OCI-LY7 (cell line): Measurements from ENCODE around the gene ARL15. TPM values are rescaled to one million over a fixed set of nuclear protein-coding genes. Genes with fewer than 3 reads are reported as not detected.

Source experiments
- BruUV-seq: library from RNA; stranded (reverse); fragments of 400-500 nt; replicated peaks from 2 replicates; lab custom pipeline; 2021; lab: Mats Ljungman, UMichigan
- CTCF ChIA-PET: fragments of 300-600 bp; sonication (Branson Sonifier 250); formaldehyde crosslinking; loops from one replicate; lab custom pipeline; 2022; ENCODE audit warnings: antibody characterized with exemption; ENCODE audit not compliant: unreplicated experiment; lab: Charles Lee
- POLR2A ChIA-PET: fragments of 300-600 bp; sonication (Branson Sonifier 250); formaldehyde crosslinking; loops from one replicate; lab custom pipeline; 2022; ENCODE audit warnings: antibody characterized with exemption; lab: Charles Lee
- DNase-seq: peaks from one replicate; pipeline ENCODE4 v3.0.0-alpha.2; 2015; ENCODE audit warnings: low spot score
- H2AFZ ChIP-seq: fragments of 200-600 bp; sonication (generic), shearing (Covaris generic); 2 replicates; pipeline ENCODE4 v1.6.1; 2014; ENCODE audit warnings: mild to moderate bottlenecking, antibody characterized with exemption, low read length, moderate library complexity
- H3K27ac ChIP-seq: fragments of 200-600 bp; sonication (generic); 2 replicates; pipeline ENCODE4 v1.5.1; 2014; ENCODE audit warnings: mixed run types, low read depth, mild to moderate bottlenecking, moderate library complexity, low read length, inconsistent platforms; ENCODE audit not compliant: poor library complexity, severe bottlenecking
- H3K36me3 ChIP-seq: fragments of 200-600 bp; sonication (generic); 2 replicates; pipeline ENCODE4 v1.6.1; 2014; ENCODE audit warnings: mild to moderate bottlenecking, antibody characterized with exemption, low read length, moderate library complexity, mixed read lengths; ENCODE audit not compliant: insufficient read depth
- H3K4me1 ChIP-seq: fragments of 200-600 bp; sonication (generic); 2 replicates; pipeline ENCODE4 v1.5.1; 2014; ENCODE audit warnings: mild to moderate bottlenecking, low read length; ENCODE audit not compliant: insufficient read depth, poor library complexity, severe bottlenecking
- H3K4me2 ChIP-seq: fragments of 200-600 bp; sonication (generic); 2 replicates; pipeline ENCODE4 v1.6.1; 2014; ENCODE audit warnings: mild to moderate bottlenecking, low read length
- H3K4me3 ChIP-seq: fragments of 200-600 bp; sonication (generic); 2 replicates; pipeline ENCODE4 v1.5.1; 2014; ENCODE audit warnings: mild to moderate bottlenecking, low read depth, low read length; ENCODE audit not compliant: poor library complexity, severe bottlenecking
- H3K79me2 ChIP-seq: fragments of 200-600 bp; sonication (generic); 2 replicates; pipeline ENCODE4 v1.6.1; 2016; ENCODE audit warnings: low read depth, mild to moderate bottlenecking, low read length, moderate library complexity, mixed read lengths; ENCODE audit not compliant: insufficient read depth
- H3K9me2 ChIP-seq: fragments of 200-600 bp; sonication (generic); 2 replicates; pipeline ENCODE4 v1.6.1; 2016; ENCODE audit warnings: mild to moderate bottlenecking, low read length, mixed read lengths; ENCODE audit not compliant: insufficient read depth
- H3K9me3 ChIP-seq: fragments of 200-600 bp; sonication (generic); 2 replicates; pipeline ENCODE4 v1.6.1; 2014; ENCODE audit warnings: mild to moderate bottlenecking, mixed run types, low read length, mixed read lengths
- H4K20me1 ChIP-seq: fragments of 200-600 bp; sonication (generic); 2 replicates; pipeline ENCODE4 v1.6.1; 2014; ENCODE audit warnings: mild to moderate bottlenecking, antibody characterized with exemption, low read length, moderate library complexity, mixed read lengths; ENCODE audit not compliant: insufficient read depth
- EZH2phosphoT487 ChIP-seq: fragments of 200-600 bp; sonication (generic); IDR thresholded peaks from 2 replicates; pipeline ENCODE4 v1.6.1; 2018; ENCODE audit warnings: low read depth, borderline replicate concordance, mild to moderate bottlenecking, mixed run types, antibody characterized with exemption, low read length, moderate library complexity, mixed read lengths
- intact Hi-C: fragments of 100-400 bp; cut with micrococcal nuclease; formaldehyde crosslinking; loops from one replicate; pipeline ENCODE4 v1.10.0; 2022; ENCODE audit not compliant: unreplicated experiment
- total RNA-seq, 2 experiments: library from RNA; depleted of rRNA in 1 of 2; stranded (reverse); fragments of >200 nt in 1 of 2; shearing (Covaris generic) in 1 of 2; gene quantifications; 2 replicates each; pipeline ENCODE4 v1.2.3, GENCODE V29; 2014 to 2022
- TF ChIP-seq, protein P1 (sequence below): fragments of 200-600 bp; sonication (generic); conservative IDR thresholded peaks from 2 replicates; pipeline ENCODE4 v1.5.1; 2014; ENCODE audit warnings: mild to moderate bottlenecking, antibody characterized with exemption, low read length, moderate library complexity, mixed read lengths

The ARL15 gene
- total RNA-seq, 2 experiments from 2014 or later = 18.8 to 24.4 TPM

DNA sequence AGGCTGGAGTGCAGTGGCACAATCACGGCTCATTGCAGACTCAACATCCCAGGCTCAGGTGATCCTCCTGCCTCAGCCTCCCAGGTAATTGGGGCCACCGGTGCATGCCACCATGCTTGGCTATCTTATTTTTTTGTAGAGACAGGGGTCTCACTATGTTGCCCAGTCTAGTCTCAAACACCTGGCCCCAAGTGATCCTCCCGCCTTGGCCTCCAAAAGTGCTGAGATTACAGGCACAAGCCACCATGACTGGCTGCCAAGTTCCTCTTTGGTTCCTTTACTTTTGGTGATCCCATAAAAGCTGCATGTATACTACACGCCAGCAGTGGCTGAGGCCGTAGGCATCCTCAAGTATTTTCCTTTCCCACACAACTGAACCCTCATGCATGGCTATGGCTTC lies 11.4 kb downstream of the ARL15 start:
- no peaks in the 10 kb centered on the region for H3K36me3 ChIP-seq
- no peak overlapping the region for H3K4me2 ChIP-seq
- POLR2A ChIA-PET = interaction anchor here (0.6 to 2.2 kb wide), 4 partner anchors 9 to 104 kb away, joined by 3 to 12 read pairs (median 4); partner anchors contain the start of gene ARL15
- BruUV-seq = no TSS peak
- intact Hi-C loops = no loop called here
- no peaks in the 10 kb centered on the region; the same call in 1 of the 2 replicates for H3K79me2 ChIP-seq
- TF ChIP-seq, protein P1, sequence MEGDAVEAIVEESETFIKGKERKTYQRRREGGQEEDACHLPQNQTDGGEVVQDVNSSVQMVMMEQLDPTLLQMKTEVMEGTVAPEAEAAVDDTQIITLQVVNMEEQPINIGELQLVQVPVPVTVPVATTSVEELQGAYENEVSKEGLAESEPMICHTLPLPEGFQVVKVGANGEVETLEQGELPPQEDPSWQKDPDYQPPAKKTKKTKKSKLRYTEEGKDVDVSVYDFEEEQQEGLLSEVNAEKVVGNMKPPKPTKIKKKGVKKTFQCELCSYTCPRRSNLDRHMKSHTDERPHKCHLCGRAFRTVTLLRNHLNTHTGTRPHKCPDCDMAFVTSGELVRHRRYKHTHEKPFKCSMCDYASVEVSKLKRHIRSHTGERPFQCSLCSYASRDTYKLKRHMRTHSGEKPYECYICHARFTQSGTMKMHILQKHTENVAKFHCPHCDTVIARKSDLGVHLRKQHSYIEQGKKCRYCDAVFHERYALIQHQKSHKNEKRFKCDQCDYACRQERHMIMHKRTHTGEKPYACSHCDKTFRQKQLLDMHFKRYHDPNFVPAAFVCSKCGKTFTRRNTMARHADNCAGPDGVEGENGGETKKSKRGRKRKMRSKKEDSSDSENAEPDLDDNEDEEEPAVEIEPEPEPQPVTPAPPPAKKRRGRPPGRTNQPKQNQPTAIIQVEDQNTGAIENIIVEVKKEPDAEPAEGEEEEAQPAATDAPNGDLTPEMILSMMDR = no peak
- TF ChIP-seq EZH2phosphoT487 = no peak
- no peaks in the 10 kb centered on the region for H3K9me3 ChIP-seq
- no peak for DNase-seq
- CTCF ChIA-PET = no interaction called here
- no peaks in the 10 kb centered on the region for H3K9me2 ChIP-seq
- no peak overlapping the region for H2AFZ ChIP-seq
- no peak overlapping the region for H3K27ac ChIP-seq
- H3K4me3 ChIP-seq = no peak overlapping the region
- peaks cover 36% of the 10 kb centered on the region for H3K4me1 ChIP-seq
- no peaks in the 10 kb centered on the region for H4K20me1 ChIP-seq

GRCh38 chr5:54296386-54296785 lies 14.0 kb downstream of the ARL15 start:
- Histone ChIP-seq H2AFZ (peak overlapping the region; percentile 42; the same call in 1 of the 2 replicates), H3K36me3 (no peaks in the 10 kb centered on the region), H3K4me1 (peaks cover 36% of the 10 kb centered on the region), H3K79me2 (no peaks in the 10 kb centered on the region; the same call in 1 of the 2 replicates), H4K20me1 (no peaks in the 10 kb centered on the region), H3K9me3 (no peaks in the 10 kb centered on the region), H3K9me2 (no peaks in the 10 kb centered on the region), H3K4me3 (peak overlapping the region; percentile 7), H3K27ac (peak overlapping the region; percentile 34), H3K4me2 (peak overlapping the region; percentile 57)
- DNase-seq = peak; percentile 4
- CTCF ChIA-PET = interaction anchor here (0.5 kb wide), 1 partner anchor 107 kb away, joined by 3 read pairs; no protein-coding TSS in a partner anchor
- intact Hi-C loops = no loop called here
- no TSS peak for BruUV-seq
- POLR2A ChIA-PET = interaction anchor here (0.6 to 3.1 kb wide), 3 partner anchors 13 to 24 kb away, joined by 3 to 19 read pairs (median 3); partner anchors contain the start of gene ARL15
- TF ChIP-seq, protein P1 = no peak
- TF ChIP-seq EZH2phosphoT487 = no peak
